TTC549 (cell line): ENCODE measurements around the gene ENTHD1.
"Not testable (repeated sequence)": the region's sequence is repeated elsewhere in the genome, so short reads cannot be mapped to it uniquely, and the experiment has no call there.

Source experiments
- FAIRE-seq: peaks from 2 replicates; lab custom pipeline; 2012; peaks lifted over from hg19 to GRCh38; lab: Jason Lieb, UNC

ENTHD1 gene

GRCh38 chr22:39897841-39898240, 4.3 kb upstream of the ENTHD1 start:
- no peak for FAIRE-seq

GRCh38 chr22:39896313-39896996, 2.9 kb upstream of the ENTHD1 start:
- FAIRE-seq, result no peak

- FAIRE-seq, result no peak
Observed at GRCh38 chr22:39895682-39896081, 2.1 kb upstream of the ENTHD1 start.

GRCh38 chr22:39894554-39895092, 1.1 kb upstream of the ENTHD1 start:
- no peak for FAIRE-seq

GRCh38 chr22:39889924-39890323, 3.6 kb downstream of the ENTHD1 start:
- not testable (repeated sequence) for FAIRE-seq

- FAIRE-seq, result no peak
Observed at GRCh38 chr22:39883057-39883456, 10.5 kb downstream of the ENTHD1 start.

GRCh38 chr22:39880722-39881121, 12.8 kb downstream of the ENTHD1 start:
- no peak for FAIRE-seq

- no peak for FAIRE-seq
Observed at GRCh38 chr22:39877079-39877845, 16.3 kb downstream of the ENTHD1 start.

GRCh38 chr22:39875176-39875885, 18.2 kb downstream of the ENTHD1 start:
- not testable (repeated sequence) for FAIRE-seq

GRCh38 chr22:39873965-39874364, 19.6 kb downstream of the ENTHD1 start:
- no peak for FAIRE-seq

GRCh38 chr22:39872548-39872947, 21.0 kb downstream of the ENTHD1 start:
- FAIRE-seq, result no peak

GRCh38 chr22:39871008-39871798, 22.4 kb downstream of the ENTHD1 start:
- FAIRE-seq, result no peak

GRCh38 chr22:39869797-39870196, 23.8 kb downstream of the ENTHD1 start:
- FAIRE-seq, result not testable (repeated sequence)

GRCh38 chr22:39868741-39869140, 24.8 kb downstream of the ENTHD1 start:
- no peak for FAIRE-seq

- no peak for FAIRE-seq
Observed at GRCh38 chr22:39859903-39860588, 33.5 kb downstream of the ENTHD1 start.

GRCh38 chr22:39856588-39856987, 37.0 kb downstream of the ENTHD1 start:
- FAIRE-seq, result no peak

GRCh38 chr22:39852799-39853198, 40.8 kb downstream of the ENTHD1 start:
- FAIRE-seq, result no peak

- no peak for FAIRE-seq
Observed at GRCh38 chr22:39851606-39852315, 41.8 kb downstream of the ENTHD1 start.

GRCh38 chr22:39847477-39847876, 46.1 kb downstream of the ENTHD1 start:
- FAIRE-seq, result no peak

GRCh38 chr22:39846539-39846938, 47.0 kb downstream of the ENTHD1 start:
- not testable (repeated sequence) for FAIRE-seq

- no peak for FAIRE-seq
Observed at GRCh38 chr22:39845529-39845928, 48.0 kb downstream of the ENTHD1 start.
